Measurements from ENCODE around the gene SLC25A1.
"Not testable (repeated sequence)": the region's sequence is repeated elsewhere in the genome, so short reads cannot be mapped to it uniquely, and the experiment has no call there.

The SLC25A1 gene

GRCh38 chr22:19164425-19164824, 14.1 kb downstream of the SLC25A1 start:
- no peaks in the 10 kb centered on the region for H3K36me3 ChIP-seq (ENCODE audit: control insufficient read depth, insufficient read depth, low read length)
- H3K4me3 ChIP-seq (replicated peaks; ENCODE audit: low read depth, low read length) = no peak overlapping the region
- TF ChIP-seq CTCF (IDR thresholded peaks at IDR 0.05; ENCODE audit: insufficient read depth, low read length, poor library complexity, severe bottlenecking) = no peak
- H3K27me3 ChIP-seq (replicated peaks; ENCODE audit: control insufficient read depth, insufficient read depth, low read length) = peaks cover 1% of the 10 kb centered on the region; the same call in 1 of the 2 replicates
- DNase-seq (ENCODE audit: extremely low read depth, insufficient read length) = no peak

GRCh38 chr22:19158649-19159048, 19.9 kb downstream of the SLC25A1 start:
- DNase-seq (ENCODE audit: extremely low read depth, insufficient read length); H3K4me3 ChIP-seq (replicated peaks; ENCODE audit: low read depth, low read length); H3K36me3 ChIP-seq (ENCODE audit: control insufficient read depth, insufficient read depth, low read length); H3K27me3 ChIP-seq (replicated peaks; ENCODE audit: control insufficient read depth, insufficient read depth, low read length): not testable (repeated sequence)

GRCh38 chr22:19156109-19156508, 22.4 kb downstream of the SLC25A1 start:
- not testable (repeated sequence) for H3K36me3 ChIP-seq (ENCODE audit: control insufficient read depth, insufficient read depth, low read length); DNase-seq (ENCODE audit: extremely low read depth, insufficient read length); H3K4me3 ChIP-seq (replicated peaks; ENCODE audit: low read depth, low read length); H3K27me3 ChIP-seq (replicated peaks; ENCODE audit: control insufficient read depth, insufficient read depth, low read length)

GRCh38 chr22:19152942-19153883, 25.3 kb downstream of the SLC25A1 start:
- no peak for DNase-seq (ENCODE audit: extremely low read depth, insufficient read length)
- H3K4me3 ChIP-seq (replicated peaks; ENCODE audit: low read depth, low read length) = no peak overlapping the region
- no peaks in the 10 kb centered on the region for H3K36me3 ChIP-seq (ENCODE audit: control insufficient read depth, insufficient read depth, low read length)
- no peak for TF ChIP-seq CTCF (IDR thresholded peaks at IDR 0.05; ENCODE audit: insufficient read depth, low read length, poor library complexity, severe bottlenecking)
- peaks cover 1% of the 10 kb centered on the region; the same call in 1 of the 2 replicates for H3K27me3 ChIP-seq (replicated peaks; ENCODE audit: control insufficient read depth, insufficient read depth, low read length)

- no peak for DNase-seq (ENCODE audit: extremely low read depth, insufficient read length)
- no peaks in the 10 kb centered on the region for H3K36me3 ChIP-seq (ENCODE audit: control insufficient read depth, insufficient read depth, low read length)
- H3K27me3 ChIP-seq (replicated peaks; ENCODE audit: control insufficient read depth, insufficient read depth, low read length) = peaks cover 1% of the 10 kb centered on the region; the same call in 1 of the 2 replicates
- no peak for TF ChIP-seq CTCF (IDR thresholded peaks at IDR 0.05; ENCODE audit: insufficient read depth, low read length, poor library complexity, severe bottlenecking)
- H3K4me3 ChIP-seq (replicated peaks; ENCODE audit: low read depth, low read length) = no peak overlapping the region
Observed at GRCh38 chr22:19151329-19152191, 27.0 kb downstream of the SLC25A1 start.

- no peak for DNase-seq (ENCODE audit: extremely low read depth, insufficient read length)
- Histone ChIP-seq H3K36me3 (ENCODE audit: control insufficient read depth, insufficient read depth, low read length) (no peaks in the 10 kb centered on the region), H3K27me3 (replicated peaks; ENCODE audit: control insufficient read depth, insufficient read depth, low read length) (peaks cover 1% of the 10 kb centered on the region; the same call in 1 of the 2 replicates), H3K4me3 (replicated peaks; ENCODE audit: low read depth, low read length) (no peak overlapping the region)
- no peak for TF ChIP-seq CTCF (IDR thresholded peaks at IDR 0.05; ENCODE audit: insufficient read depth, low read length, poor library complexity, severe bottlenecking)
Observed at GRCh38 chr22:19150482-19151328, 27.8 kb downstream of the SLC25A1 start.

Measured in GM06990 (cell line).